ENCODE data around the gene ESYT2. TPM values are rescaled to one million over a fixed set of nuclear protein-coding genes. Genes with fewer than 3 reads are reported as not detected.
A peak's percentile ranks its signal among the peaks of the same experiment; 100 is the strongest.

ESYT2 gene
- total RNA-seq, 1 donor from 2014 or later: 31.8 TPM

GRCh38 chr7:158707610-158708009, 121.7 kb downstream of the ESYT2 start:
- peaks cover 9% of the 10 kb centered on the region for H3K27me3 Mint-ChIP-seq (ENCODE audit: unreplicated experiment)
- TF ChIP-seq CTCF (IDR thresholded peaks at IDR 0.05; ENCODE audit: unreplicated experiment): no peak
- H3K36me3 Mint-ChIP-seq (ENCODE audit: low read depth, unreplicated experiment): peaks cover 15% of the 10 kb centered on the region
- no peak overlapping the region for H3K27ac Mint-ChIP-seq (ENCODE audit: unreplicated experiment)
- DNase-seq (ENCODE audit: low spot score): no peak
- peaks cover 14% of the 10 kb centered on the region for H3K4me1 Mint-ChIP-seq (ENCODE audit: unreplicated experiment)
- no peaks in the 10 kb centered on the region for H3K9me3 Mint-ChIP-seq (ENCODE audit: unreplicated experiment)
- H3K4me3 Mint-ChIP-seq (ENCODE audit: unreplicated experiment): no peak overlapping the region

- Mint-ChIP-seq H3K4me1 (ENCODE audit: unreplicated experiment) (peaks cover 16% of the 10 kb centered on the region), H3K4me3 (ENCODE audit: unreplicated experiment) (no peak overlapping the region), H3K9me3 (ENCODE audit: unreplicated experiment) (no peaks in the 10 kb centered on the region), H3K27ac (ENCODE audit: unreplicated experiment) (no peak overlapping the region), H3K36me3 (ENCODE audit: low read depth, unreplicated experiment) (peaks cover 15% of the 10 kb centered on the region), H3K27me3 (ENCODE audit: unreplicated experiment) (peaks cover 9% of the 10 kb centered on the region)
- DNase-seq (ENCODE audit: low spot score): no peak
- no peak for TF ChIP-seq CTCF (IDR thresholded peaks at IDR 0.05; ENCODE audit: unreplicated experiment)
These were observed 122.4 kb downstream of the ESYT2 start for GRCh38 chr7:158706710-158707590.

- Mint-ChIP-seq H3K27ac (ENCODE audit: unreplicated experiment) (no peak overlapping the region), H3K4me3 (ENCODE audit: unreplicated experiment) (peak overlapping the region; percentile 60), H3K9me3 (ENCODE audit: unreplicated experiment) (no peaks in the 10 kb centered on the region), H3K4me1 (ENCODE audit: unreplicated experiment) (peaks cover 16% of the 10 kb centered on the region), H3K27me3 (ENCODE audit: unreplicated experiment) (peaks cover 9% of the 10 kb centered on the region), H3K36me3 (ENCODE audit: low read depth, unreplicated experiment) (peaks cover 16% of the 10 kb centered on the region)
- no peak for TF ChIP-seq CTCF (IDR thresholded peaks at IDR 0.05; ENCODE audit: unreplicated experiment)
- DNase-seq (ENCODE audit: low spot score): no peak
These were observed 123.0 kb downstream of the ESYT2 start for GRCh38 chr7:158706273-158706704.

- Mint-ChIP-seq H3K4me3 (ENCODE audit: unreplicated experiment) (peak overlapping the region; percentile 92), H3K27ac (ENCODE audit: unreplicated experiment) (peak overlapping the region; percentile 43), H3K36me3 (ENCODE audit: low read depth, unreplicated experiment) (peaks cover 21% of the 10 kb centered on the region), H3K27me3 (ENCODE audit: unreplicated experiment) (peaks cover 6% of the 10 kb centered on the region), H3K9me3 (ENCODE audit: unreplicated experiment) (no peaks in the 10 kb centered on the region), H3K4me1 (ENCODE audit: unreplicated experiment) (peaks cover 16% of the 10 kb centered on the region)
- DNase-seq (ENCODE audit: low spot score): no peak
- no peak for TF ChIP-seq CTCF (IDR thresholded peaks at IDR 0.05; ENCODE audit: unreplicated experiment)
These were observed 124.0 kb downstream of the ESYT2 start for GRCh38 chr7:158705234-158705850.

Measured in endothelial cell (in vitro differentiated cells).